Left lung (tissue), 10 donors: ENCODE data around the gene FAM240A. TPM values are rescaled to one million over a fixed set of nuclear protein-coding genes. Genes with fewer than 3 reads are reported as not detected.

Experiments used
- ATAC-seq: fragments of 200-7000 bp; cut with Tn5 transposase; one replicate; pipeline ENCODE4 v1.9.1; 2020; ENCODE audit warnings: moderate library complexity
- DNase-seq, 4 donors: peaks; one replicate each; pipeline ENCODE4 v3.0.0-alpha.2; 2013 to 2020
- H3K27ac ChIP-seq, 2 donors: fragments of 200-600 bp; sonication (generic) in 1 of 2; one replicate each; pipeline versions ENCODE4 v1.5.0 to v1.8.0; 2020 to 2021
- H3K27me3 ChIP-seq, 2 donors: fragments of 200-600 bp; sonication (generic) in 1 of 2; one replicate each; pipeline versions ENCODE4 v1.5.0 to v1.8.0; 2020 to 2021
- H3K36me3 ChIP-seq, 2 donors: fragments of 200-600 bp; sonication (generic) in 1 of 2; one replicate each; pipeline versions ENCODE4 v1.5.0 to v1.8.0; 2020 to 2021
- H3K4me1 ChIP-seq, 2 donors: fragments of 200-600 bp; one replicate each; pipeline ENCODE4 v1.8.0; 2021
- H3K4me3 ChIP-seq, 2 donors: fragments of 200-600 bp; sonication (generic) in 1 of 2; one replicate each; pipeline versions ENCODE4 v1.5.0 to v1.8.0; 2020 to 2021; ENCODE audit warnings: mild to moderate bottlenecking in 1 of 2
- H3K9me3 ChIP-seq, 2 donors: fragments of 200-600 bp; sonication (generic) in 1 of 2; one replicate each; pipeline versions ENCODE4 v1.5.0 to v1.8.0; 2020 to 2021
- CTCF ChIP-seq, 2 donors: fragments of 200-600 bp; sonication (generic) in 1 of 2; IDR thresholded peaks; one replicate each; pipeline versions ENCODE4 v1.5.0 to v1.8.0; 2021; ENCODE audit warnings: antibody characterized with exemption in 2 of 2
- intact Hi-C, 2 donors: fragments of 100-400 bp; cut with DNase I; formaldehyde crosslinking; loops; one replicate each; pipeline versions ENCODE4 v1.11.2 to v1.14.2; 2022
- polyA plus RNA-seq, 6 donors: library from polyadenylated mRNA; unstranded; fragments of 120-200 nt; gene quantifications; one replicate each; pipeline ENCODE4 v1.2.1, GENCODE V29; 2013; ENCODE audit not compliant: insufficient read length in 6 of 6
- total RNA-seq, 2 donors: library from RNA; stranded (reverse); fragmentation: NEBNext Ultra II Directional; extraction: Animal tissue kit (Norgen Biotek cat#: 25700); gene quantifications; one replicate each; pipeline ENCODE4 v1.2.1, GENCODE V29; 2021
- donor health status: DM: no; HTN: yes; CAD: no.
- donor health status: DM: no; HTN: no; CAD: no.

The FAM240A gene
- total and polyA plus RNA-seq, 8 donors: not detected

GRCh38 chr3:46566040-46566641 is 46.2 kb upstream of the FAM240A start, which contains the start of gene LRRC2:
TSS of gene LRRC2 (minus strand) at chr3:46566302. CDS start at chr3:46551591, 14,711 bp downstream.
- Histone ChIP-seq H3K4me1 (peaks cover 0 to 12% of the 10 kb centered on the region in 2 donors), H3K27me3 (peaks cover 0 to 30% of the 10 kb centered on the region in 2 donors), H3K9me3 (no peaks in the 10 kb centered on the region), H3K4me3 (peak within 1 kb of the TSS; percentile 33 to 41), H3K27ac (no peak within 1 kb of the TSS), H3K36me3 (no peaks in the 10 kb centered on the region)
- ATAC-seq (peak; percentile 78), DNase-seq (peak in 3 of 4 donors; percentile 36 to 72 (median 56))
- no peak for TF ChIP-seq CTCF (IDR thresholded peaks at IDR 0.05)
- intact Hi-C loops: no loop called here

GRCh38 chr3:46571684-46572083 is 40.6 kb upstream of the FAM240A start:
- no peaks in the 10 kb centered on the region for H3K9me3 ChIP-seq
- no peak overlapping the region for H3K27ac ChIP-seq
- H3K36me3 ChIP-seq: no peaks in the 10 kb centered on the region
- intact Hi-C loops: no loop called here
- DNase-seq: no peak
- peaks cover 0 to under 1% of the 10 kb centered on the region in 2 donors for H3K4me1 ChIP-seq
- no peak for TF ChIP-seq CTCF (IDR thresholded peaks at IDR 0.05)
- no peak for ATAC-seq
- H3K27me3 ChIP-seq: peaks cover 0 to 17% of the 10 kb centered on the region in 2 donors
- H3K4me3 ChIP-seq: no peak overlapping the region

- DNase-seq: no peak
- Histone ChIP-seq H3K36me3 (no peaks in the 10 kb centered on the region), H3K4me3 (no peak overlapping the region), H3K27me3 (peaks cover 0 to 20% of the 10 kb centered on the region in 2 donors), H3K9me3 (no peaks in the 10 kb centered on the region), H3K4me1 (peaks cover 0 to 7% of the 10 kb centered on the region in 2 donors), H3K27ac (no peak overlapping the region)
- TF ChIP-seq CTCF (IDR thresholded peaks at IDR 0.05): no peak
- ATAC-seq: no peak
- intact Hi-C loops: no loop called here
These were observed 38.6 kb upstream of the FAM240A start for GRCh38 chr3:46573701-46574100.

GRCh38 chr3:46574243-46574646 is 38.1 kb upstream of the FAM240A start:
- no peak overlapping the region for H3K4me3 ChIP-seq
- DNase-seq (no peak), ATAC-seq (no peak)
- no peaks in the 10 kb centered on the region for H3K9me3 ChIP-seq
- peaks cover 0 to 20% of the 10 kb centered on the region in 2 donors for H3K27me3 ChIP-seq
- H3K27ac ChIP-seq: no peak overlapping the region
- H3K36me3 ChIP-seq: no peaks in the 10 kb centered on the region
- intact Hi-C loops: no loop called here
- TF ChIP-seq CTCF (IDR thresholded peaks at IDR 0.05): no peak
- peaks cover 0 to 7% of the 10 kb centered on the region in 2 donors for H3K4me1 ChIP-seq

- peaks cover 0 to 20% of the 10 kb centered on the region in 2 donors for H3K27me3 ChIP-seq
- ATAC-seq (no peak), DNase-seq (no peak)
- no peak overlapping the region for H3K4me3 ChIP-seq
- no peak for TF ChIP-seq CTCF (IDR thresholded peaks at IDR 0.05)
- intact Hi-C loops: no loop called here
- no peaks in the 10 kb centered on the region for H3K36me3 ChIP-seq
- H3K4me1 ChIP-seq: peaks cover 0 to 7% of the 10 kb centered on the region in 2 donors
- no peaks in the 10 kb centered on the region for H3K9me3 ChIP-seq
- H3K27ac ChIP-seq: no peak overlapping the region
These were observed 37.3 kb upstream of the FAM240A start for GRCh38 chr3:46574881-46575576.
